Central memory CD8-positive, alpha-beta T cell (primary cell): ENCODE data around the gene CBR3.
"Not testable (repeated sequence)": the region's sequence is repeated elsewhere in the genome, so short reads cannot be mapped to it uniquely, and the experiment has no call there.

Experiments used
- ATAC-seq: fragments of 150-1000 bp; cut with Tn5 transposase; replicated peaks from 2 replicates; pipeline ENCODE4 v1.10.0; 2022; ENCODE audit warnings: mild to moderate bottlenecking, moderate FRiP score, moderate number of reproducible peaks; ENCODE audit not compliant: poor library complexity, severe bottlenecking; ENCODE audit errors: extremely low read depth
- DNase-seq, 2 donors: peaks; one replicate each; pipeline ENCODE4 v3.0.0; 2021; ENCODE audit warnings: low spot score in 2 of 2
- H3K27ac Mint-ChIP-seq: one replicate; pipeline ENCODE4 v1.8.0; 2022; ENCODE audit warnings: low read depth, mild to moderate bottlenecking, moderate library complexity, mixed read lengths
- H3K27me3 Mint-ChIP-seq: one replicate; pipeline ENCODE4 v1.8.0; 2022; ENCODE audit warnings: mixed read lengths
- H3K36me3 Mint-ChIP-seq: one replicate; pipeline ENCODE4 v1.8.0; 2022; ENCODE audit warnings: mild to moderate bottlenecking, moderate library complexity, mixed read lengths; ENCODE audit not compliant: insufficient read depth
- H3K4me1 Mint-ChIP-seq: one replicate; pipeline ENCODE4 v1.8.0; 2022; ENCODE audit warnings: mixed read lengths
- H3K4me3 Mint-ChIP-seq: one replicate; pipeline ENCODE4 v1.8.0; 2022; ENCODE audit warnings: mild to moderate bottlenecking, moderate library complexity, mixed read lengths
- H3K9me3 Mint-ChIP-seq: one replicate; pipeline ENCODE4 v1.8.0; 2022; ENCODE audit warnings: mixed read lengths

CBR3 gene

DNA sequence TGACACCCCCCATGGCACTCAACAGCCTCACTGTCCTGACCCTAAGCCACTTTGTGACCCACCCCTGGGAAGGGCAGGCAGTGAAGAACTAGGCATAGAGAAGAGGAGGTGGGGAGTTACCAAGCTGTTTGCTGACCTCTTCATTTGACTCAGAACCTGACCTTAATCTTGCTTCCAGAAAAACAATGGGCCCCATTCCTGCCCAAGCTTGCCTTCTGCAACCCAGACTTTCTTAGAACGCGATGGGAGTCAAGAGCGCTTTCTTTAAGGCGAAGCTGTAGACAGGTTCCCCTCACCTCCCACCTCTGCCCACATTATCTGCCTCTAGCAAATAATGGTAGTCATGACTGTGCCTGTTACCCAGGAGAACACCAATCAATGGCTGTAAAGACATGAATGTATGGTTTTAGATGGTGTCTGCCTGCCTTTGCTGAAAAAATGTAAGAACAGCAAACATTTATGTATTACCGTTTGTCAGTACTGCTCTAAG lies 8.2 kb upstream of the CBR3 start:
- no peak overlapping the region for H3K4me3 Mint-ChIP-seq
- no peak overlapping the region for H3K27ac Mint-ChIP-seq
- ATAC-seq, result no peak
- DNase-seq, result no peak
- H3K9me3 Mint-ChIP-seq, result no peaks in the 10 kb centered on the region
- H3K36me3 Mint-ChIP-seq, result peaks cover 3% of the 10 kb centered on the region
- H3K27me3 Mint-ChIP-seq, result no peaks in the 10 kb centered on the region
- H3K4me1 Mint-ChIP-seq, result peaks cover 16% of the 10 kb centered on the region

DNA sequence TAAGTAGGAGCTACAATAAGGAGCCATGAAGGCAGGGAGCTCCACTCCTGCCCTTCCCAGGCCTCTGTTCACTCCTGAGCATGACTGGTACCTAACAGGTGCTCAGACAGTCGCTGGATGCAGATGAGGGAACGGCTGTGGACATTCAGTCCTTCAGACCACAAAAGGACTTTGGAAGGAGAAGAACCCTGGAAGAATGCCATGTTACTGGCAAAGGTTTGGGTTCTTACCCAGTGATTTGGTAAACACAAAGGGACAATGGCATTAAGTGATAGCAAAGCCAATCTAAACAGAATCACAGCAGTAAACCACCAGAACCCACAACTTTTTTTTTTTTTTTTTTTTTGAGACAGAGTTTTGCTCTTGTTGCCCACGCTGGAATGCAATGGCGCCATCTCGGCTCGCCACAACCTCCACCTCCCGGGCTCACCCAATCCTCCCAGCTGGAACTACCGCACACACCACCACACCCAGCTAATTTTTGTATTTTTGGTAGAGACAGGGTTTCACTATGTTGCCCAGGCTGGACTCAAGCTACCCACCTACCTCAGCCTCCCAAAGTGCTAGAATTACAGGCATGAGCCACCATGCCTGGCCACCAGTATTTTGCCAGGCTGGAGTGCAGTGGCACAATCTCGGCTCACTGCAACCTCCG lies 7.5 kb upstream of the CBR3 start:
- peaks cover 16% of the 10 kb centered on the region for H3K4me1 Mint-ChIP-seq
- H3K27ac Mint-ChIP-seq, result no peak overlapping the region
- no peak overlapping the region for H3K4me3 Mint-ChIP-seq
- H3K27me3 Mint-ChIP-seq, result no peaks in the 10 kb centered on the region
- no peak for ATAC-seq
- peaks cover 3% of the 10 kb centered on the region for H3K36me3 Mint-ChIP-seq
- no peaks in the 10 kb centered on the region for H3K9me3 Mint-ChIP-seq
- no peak for DNase-seq

DNA sequence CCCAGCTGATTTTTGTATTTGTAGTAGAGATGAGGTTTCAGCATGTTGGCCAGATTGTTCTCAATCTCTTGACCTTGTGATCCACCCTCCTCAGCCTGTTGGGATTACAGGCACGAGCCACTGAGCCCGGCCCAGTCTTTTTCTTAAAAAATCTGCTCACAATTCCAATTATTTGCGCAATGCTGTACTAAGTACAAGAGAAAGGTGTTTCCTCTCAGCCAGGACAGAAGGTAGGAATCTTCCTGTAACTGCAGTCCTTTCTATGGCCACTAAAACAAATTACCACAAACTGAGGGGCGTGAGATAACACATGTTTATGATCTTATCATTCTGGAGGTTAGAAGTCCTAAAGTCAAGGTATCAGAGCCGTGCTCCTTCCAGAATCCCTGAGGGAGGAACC lies 6.9 kb upstream of the CBR3 start:
- no peak overlapping the region for H3K4me3 Mint-ChIP-seq

DNA sequence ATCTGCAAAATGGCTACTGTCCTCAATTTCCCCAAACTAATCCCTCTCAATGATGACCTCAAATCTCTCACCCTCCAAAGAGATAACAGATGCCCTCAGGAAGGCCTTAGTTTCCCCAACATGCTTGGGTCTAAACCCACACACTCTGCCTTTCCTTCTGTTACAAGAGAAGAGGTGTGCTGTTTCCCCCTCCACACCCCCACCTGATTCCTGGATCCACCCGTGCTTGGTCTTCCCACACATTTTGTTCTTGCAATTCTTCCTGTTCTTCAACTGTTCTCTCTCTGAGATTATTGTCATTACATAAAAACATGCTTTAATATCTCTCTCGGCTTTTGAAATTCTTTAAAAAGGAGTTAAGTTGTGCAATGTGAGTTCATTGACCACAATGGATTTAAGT lies 5.7 kb upstream of the CBR3 start:
- H3K9me3 Mint-ChIP-seq, result no peaks in the 10 kb centered on the region
- peaks cover 5% of the 10 kb centered on the region for H3K36me3 Mint-ChIP-seq
- no peak for ATAC-seq
- no peak overlapping the region for H3K27ac Mint-ChIP-seq
- no peak for DNase-seq
- H3K4me3 Mint-ChIP-seq, result peak overlapping the region; percentile 53
- peaks cover 21% of the 10 kb centered on the region for H3K4me1 Mint-ChIP-seq
- no peaks in the 10 kb centered on the region for H3K27me3 Mint-ChIP-seq

More for the DNA sequence above, 6.9 kb upstream of the CBR3 start:
- ATAC-seq (no peak), DNase-seq (no peak)
- H3K9me3 Mint-ChIP-seq, result no peaks in the 10 kb centered on the region
- no peak overlapping the region for H3K27ac Mint-ChIP-seq
- H3K4me1 Mint-ChIP-seq, result peaks cover 16% of the 10 kb centered on the region
- no peaks in the 10 kb centered on the region for H3K27me3 Mint-ChIP-seq
- H3K36me3 Mint-ChIP-seq, result peaks cover 3% of the 10 kb centered on the region

DNA sequence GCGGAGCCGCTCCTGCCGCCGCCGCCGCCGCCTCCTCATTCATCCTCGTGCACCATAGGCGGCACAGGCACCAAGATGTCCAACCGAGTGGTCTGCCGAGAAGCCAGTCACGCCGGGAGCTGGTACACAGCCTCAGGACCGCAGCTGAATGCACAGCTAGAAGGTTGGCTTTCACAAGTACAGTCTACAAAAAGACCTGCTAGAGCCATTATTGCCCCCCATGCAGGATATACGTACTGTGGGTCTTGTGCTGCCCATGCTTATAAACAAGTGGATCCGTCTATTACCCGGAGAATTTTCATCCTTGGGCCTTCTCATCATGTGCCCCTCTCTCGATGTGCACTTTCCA lies 4.5 kb upstream of the CBR3 start:
- H3K9me3 Mint-ChIP-seq, ATAC-seq, DNase-seq, H3K36me3 Mint-ChIP-seq, H3K27me3 Mint-ChIP-seq: not testable (repeated sequence)
- H3K4me1 Mint-ChIP-seq, result peaks cover 24% of the 10 kb centered on the region
- peak overlapping the region; percentile 91 for H3K4me3 Mint-ChIP-seq
- peak overlapping the region; percentile 88 for H3K27ac Mint-ChIP-seq

DNA sequence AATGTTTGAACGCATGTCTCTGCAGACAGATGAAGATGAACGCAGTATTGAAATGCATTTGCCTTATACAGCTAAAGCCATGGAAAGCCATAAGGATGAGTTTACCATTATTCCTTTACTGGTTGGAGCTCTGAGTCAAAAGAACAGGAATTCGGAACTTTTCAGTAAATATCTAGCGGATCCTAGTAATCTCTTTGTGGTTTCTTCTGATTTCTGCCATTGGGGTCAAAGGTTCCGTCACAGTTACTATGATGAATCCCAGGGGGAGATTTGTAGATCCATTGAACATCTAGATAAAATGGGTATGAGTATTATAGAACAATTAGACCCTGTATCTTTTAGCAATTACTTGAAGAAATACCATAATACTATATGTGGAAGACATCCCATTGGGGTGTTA lies 4.0 kb upstream of the CBR3 start:
- Mint-ChIP-seq H3K4me1 (peaks cover 22% of the 10 kb centered on the region), H3K4me3 (peak overlapping the region; percentile 91)
- H3K27ac Mint-ChIP-seq, H3K9me3 Mint-ChIP-seq, H3K27me3 Mint-ChIP-seq, DNase-seq, H3K36me3 Mint-ChIP-seq, ATAC-seq: not testable (repeated sequence)

DNA sequence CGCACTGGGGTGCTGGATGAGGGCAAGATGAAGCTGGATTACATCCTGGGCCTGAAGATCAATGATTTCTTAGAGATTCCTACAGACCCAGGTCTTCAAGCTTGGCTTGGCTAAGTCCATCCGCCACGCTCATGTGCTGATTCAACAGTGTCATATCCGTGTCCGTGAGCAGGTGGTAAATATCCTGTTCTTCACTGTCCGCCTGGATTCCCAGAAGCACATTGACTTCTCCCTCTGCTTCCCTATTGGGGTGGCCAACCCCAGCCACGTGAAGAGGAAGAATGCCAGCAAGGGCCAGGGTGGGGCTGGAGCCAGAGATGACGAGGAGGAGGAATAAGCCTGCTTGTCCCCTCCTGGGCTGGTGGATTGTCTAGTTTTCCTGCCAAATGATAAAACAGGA lies 2.2 kb upstream of the CBR3 start:
- Mint-ChIP-seq H3K4me1 (peaks cover 27% of the 10 kb centered on the region), H3K36me3 (peaks cover 8% of the 10 kb centered on the region), H3K9me3 (no peaks in the 10 kb centered on the region), H3K27me3 (no peaks in the 10 kb centered on the region), H3K4me3 (no peak overlapping the region), H3K27ac (no peak overlapping the region)
- DNase-seq (no peak), ATAC-seq (no peak)

- peak; percentile 78 for ATAC-seq
- Mint-ChIP-seq H3K4me1 (peaks cover 22% of the 10 kb centered on the region), H3K4me3 (peak overlapping the region; percentile 90), H3K9me3 (no peaks in the 10 kb centered on the region), H3K36me3 (peaks cover 6% of the 10 kb centered on the region), H3K27me3 (no peaks in the 10 kb centered on the region), H3K27ac (peak overlapping the region; percentile 85)
- DNase-seq, result no peak
Measured at GRCh38 chr21:36135391-36136102, 668 bp downstream of the CBR3 start.

GRCh38 chr21:36139791-36140190 lies 4.9 kb downstream of the CBR3 start:
- not testable (repeated sequence) for ATAC-seq, H3K4me3 Mint-ChIP-seq, DNase-seq, H3K9me3 Mint-ChIP-seq, H3K36me3 Mint-ChIP-seq, H3K27me3 Mint-ChIP-seq, H3K27ac Mint-ChIP-seq
- peaks cover 17% of the 10 kb centered on the region for H3K4me1 Mint-ChIP-seq

DNA sequence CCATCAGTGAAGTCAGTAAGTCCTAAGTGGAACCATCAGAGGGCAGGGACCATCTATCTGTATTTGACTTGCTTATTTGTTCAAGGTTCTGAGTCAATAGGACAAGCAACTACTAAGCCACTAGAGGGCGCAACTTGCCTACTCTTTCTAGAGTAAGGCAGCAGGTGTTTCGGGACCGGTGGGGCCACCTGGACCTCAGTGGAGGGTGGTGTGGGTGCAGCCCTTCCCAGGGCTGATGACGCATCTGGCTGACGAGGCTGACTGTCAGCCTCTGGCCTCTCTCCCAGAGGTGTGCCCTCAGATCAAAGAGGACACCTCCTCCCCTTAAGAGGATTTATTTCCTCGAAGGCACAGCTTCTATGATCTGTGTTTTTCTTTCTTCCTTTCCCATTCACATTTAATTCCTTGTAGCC lies 6.6 kb downstream of the CBR3 start:
- H3K4me3 Mint-ChIP-seq, result no peak overlapping the region

GRCh38 chr21:36144233-36144632 lies 9.4 kb downstream of the CBR3 start:
- H3K9me3 Mint-ChIP-seq, ATAC-seq, H3K4me3 Mint-ChIP-seq, H3K27ac Mint-ChIP-seq, DNase-seq, H3K27me3 Mint-ChIP-seq, H3K36me3 Mint-ChIP-seq: not testable (repeated sequence)
- peaks cover 16% of the 10 kb centered on the region for H3K4me1 Mint-ChIP-seq

More for the DNA sequence above, 6.6 kb downstream of the CBR3 start:
- H3K27me3 Mint-ChIP-seq, result no peaks in the 10 kb centered on the region
- ATAC-seq (peak; percentile 92), DNase-seq (peak; percentile 71 to 76)
- H3K36me3 Mint-ChIP-seq, result peaks cover 4% of the 10 kb centered on the region
- peaks cover 13% of the 10 kb centered on the region for H3K4me1 Mint-ChIP-seq
- no peaks in the 10 kb centered on the region for H3K9me3 Mint-ChIP-seq
- no peak overlapping the region for H3K27ac Mint-ChIP-seq

- Mint-ChIP-seq H3K36me3 (peaks cover 6% of the 10 kb centered on the region), H3K27me3 (no peaks in the 10 kb centered on the region), H3K4me1 (peaks cover 21% of the 10 kb centered on the region), H3K9me3 (no peaks in the 10 kb centered on the region), H3K27ac (no peak overlapping the region), H3K4me3 (no peak overlapping the region)
- DNase-seq (no peak), ATAC-seq (no peak)
Measured at GRCh38 chr21:36145259-36145658, 10.4 kb downstream of the CBR3 start.

DNA sequence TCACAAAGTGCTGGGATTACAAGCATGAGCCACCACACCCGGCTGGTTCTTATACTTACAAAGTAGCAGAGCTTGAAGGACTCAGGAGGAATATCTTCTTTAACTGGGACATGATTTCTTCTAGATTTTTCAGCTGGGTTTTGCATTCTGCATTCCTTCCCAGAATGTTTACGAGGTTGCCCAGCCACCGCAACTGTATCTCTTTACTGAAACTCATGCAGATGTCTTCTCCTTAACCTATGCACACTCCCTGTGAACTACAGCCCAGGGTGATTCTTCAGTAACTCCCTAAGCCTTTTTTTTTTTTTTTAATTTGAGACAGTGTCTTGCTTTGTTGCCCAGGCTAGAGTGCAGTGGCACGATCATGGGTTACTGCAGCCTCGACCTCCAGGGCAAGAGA lies 13.0 kb downstream of the CBR3 start:
- Mint-ChIP-seq H3K36me3 (peaks cover 4% of the 10 kb centered on the region), H3K4me1 (peaks cover 15% of the 10 kb centered on the region), H3K27ac (no peak overlapping the region), H3K27me3 (no peaks in the 10 kb centered on the region), H3K4me3 (no peak overlapping the region), H3K9me3 (no peaks in the 10 kb centered on the region)
- no peak for ATAC-seq
- no peak for DNase-seq
